ENCODE results near the gene CHCHD10. TPM values are rescaled to one million over a fixed set of nuclear protein-coding genes. Genes with fewer than 3 reads are reported as not detected.

The CHCHD10 gene
- total and polyA plus RNA-seq, 11 donors: 374 to 2,069 (median 944) TPM

- ATAC-seq (no peak), DNase-seq (no peak)
- H3K27me3 ChIP-seq: no peaks in the 10 kb centered on the region
- 92 to 95% (median 94%) methylated on average over 4 of the region's 4 CpGs for WGBS, 4 donors
- TF ChIP-seq CTCF (IDR thresholded peaks at IDR 0.05) (no peak), POLR2A (IDR thresholded peaks at IDR 0.05) (no peak)
- H3K36me3 ChIP-seq: peaks cover 0 to 2% (median 0%) of the 10 kb centered on the region in 9 donors
- intact Hi-C loops (cut with DNase I): no loop called here
- no peak overlapping the region for H3K27ac ChIP-seq
- H3K4me1 ChIP-seq: peaks cover 0 to 23% (median 17%) of the 10 kb centered on the region in 12 donors
- no peaks in the 10 kb centered on the region for H3K9me3 ChIP-seq
- no peak overlapping the region for H3K4me3 ChIP-seq
Observed at GRCh38 chr22:23759566-23759965, 8.2 kb downstream of the CHCHD10 start.

GRCh38 chr22:23756891-23757290, 10.9 kb downstream of the CHCHD10 start:
- 48 to 78% (median 70%) methylated on average over 4 of the region's 4 CpGs for WGBS, 4 donors
- no peak for ATAC-seq
- Histone ChIP-seq H3K27me3 (no peaks in the 10 kb centered on the region), H3K36me3 (no peaks in the 10 kb centered on the region), H3K4me1 (peaks cover 0 to 3% (median 0%) of the 10 kb centered on the region in 12 donors), H3K4me3 (no peak overlapping the region), H3K9me3 (no peaks in the 10 kb centered on the region), H3K27ac (no peak overlapping the region)
- no peak for DNase-seq
- no peak for TF ChIP-seq POLR2A (IDR thresholded peaks at IDR 0.05)
- TF ChIP-seq CTCF (IDR thresholded peaks at IDR 0.05): no peak
- intact Hi-C loops (cut with DNase I): no loop called here

- intact Hi-C loops (cut with DNase I): no loop called here
- 82 to 91% (median 85%) methylated on average over 8 of the region's 8 CpGs for WGBS, 4 donors
Observed at GRCh38 chr22:23755711-23756110, 12.1 kb downstream of the CHCHD10 start.

GRCh38 chr22:23754980-23755636, 12.7 kb downstream of the CHCHD10 start:
- peaks cover 0 to 15% (median 7%) of the 10 kb centered on the region in 12 donors for H3K4me1 ChIP-seq
- no peak overlapping the region for H3K27ac ChIP-seq
- 66 to 68% (median 67%) methylated on average over 6 of the region's 6 CpGs for WGBS, 4 donors
- no peak for DNase-seq
- H3K36me3 ChIP-seq: no peaks in the 10 kb centered on the region
- no peak overlapping the region for H3K4me3 ChIP-seq
- intact Hi-C loops (cut with DNase I): loop anchor here in 1 of 10 donors (5.0 kb wide), 1 partner anchor 38 kb away; no protein-coding TSS in a partner anchor
- no peak for ATAC-seq
- no peaks in the 10 kb centered on the region for H3K9me3 ChIP-seq
- no peak for TF ChIP-seq POLR2A (IDR thresholded peaks at IDR 0.05)
- TF ChIP-seq CTCF (IDR thresholded peaks at IDR 0.05): no peak
- H3K27me3 ChIP-seq: no peaks in the 10 kb centered on the region

More at GRCh38 chr22:23755711-23756110, 12.1 kb downstream of the CHCHD10 start:
- Histone ChIP-seq H3K27me3 (no peaks in the 10 kb centered on the region), H3K9me3 (no peaks in the 10 kb centered on the region), H3K4me3 (no peak overlapping the region), H3K4me1 (peaks cover 0 to 10% (median 1%) of the 10 kb centered on the region in 12 donors), H3K36me3 (no peaks in the 10 kb centered on the region), H3K27ac (no peak overlapping the region)
- no peak for ATAC-seq
- no peak for TF ChIP-seq CTCF (IDR thresholded peaks at IDR 0.05)
- no peak for TF ChIP-seq POLR2A (IDR thresholded peaks at IDR 0.05)
- no peak for DNase-seq

All from heart left ventricle (tissue), 16 donors.